Measurements from ENCODE around the gene DGKD. TPM values are rescaled to one million over a fixed set of nuclear protein-coding genes. Genes with fewer than 3 reads are reported as not detected.
A peak's percentile ranks its signal among the peaks of the same experiment; 100 is the strongest.

The DGKD gene
- total RNA-seq, 4 donors from 2014 or later: 7.0 to 55.4 (median 10.9) TPM

DNA sequence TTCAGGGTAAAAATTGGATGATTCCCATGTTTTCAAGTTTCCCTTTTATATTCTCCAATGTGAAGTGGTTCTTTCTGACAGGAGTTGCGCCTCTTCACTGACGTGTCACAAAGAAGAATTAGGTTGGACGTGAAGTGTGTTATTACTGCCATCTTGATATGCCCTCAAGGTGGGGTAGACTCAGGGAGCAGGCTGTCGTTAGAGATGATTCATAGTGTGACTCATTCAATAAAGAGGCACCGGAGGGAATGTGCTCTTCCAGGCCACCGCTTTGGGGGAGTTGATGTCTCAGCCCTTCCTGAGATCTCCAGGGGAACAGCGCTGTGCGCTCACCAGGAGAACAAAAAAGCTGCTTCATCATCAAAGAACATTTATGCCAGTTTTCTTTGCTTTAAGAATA is 3.6 kb upstream of the DGKD start:
- TF ChIP-seq EP300 (IDR thresholded peaks at IDR 0.05) (no peak), POLR2A (IDR thresholded peaks at IDR 0.05) (no peak), CTCF (IDR thresholded peaks at IDR 0.05) (no peak), POLR2AphosphoS5 (IDR thresholded peaks at IDR 0.05) (no peak)
- 15% methylated on average over 8 of the region's 8 CpGs for WGBS
- peaks cover 6% of the 10 kb centered on the region for H3K27me3 ChIP-seq

DNA sequence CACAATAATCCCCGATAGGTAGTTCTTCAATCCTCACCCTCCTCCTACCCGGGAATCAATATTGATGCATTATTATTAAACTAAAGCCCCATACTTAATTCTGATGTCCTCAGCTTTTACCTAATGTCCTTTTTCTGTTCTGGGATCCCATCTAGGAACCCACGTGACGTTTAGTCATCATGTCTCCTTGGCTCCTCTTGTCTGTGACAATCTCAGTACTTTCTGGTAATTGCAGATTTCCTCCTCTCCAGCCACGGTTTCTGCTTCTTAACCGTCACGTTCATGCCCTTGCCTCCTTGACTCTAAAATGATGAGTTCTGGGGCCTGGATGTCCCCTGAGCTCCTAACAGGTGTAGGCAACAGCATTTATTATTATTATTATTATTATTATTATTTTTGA is 2.9 kb upstream of the DGKD start:
- Histone ChIP-seq H3K4me3 (no peak overlapping the region), H3K27ac (no peak overlapping the region), H3K36me3 (no peaks in the 10 kb centered on the region), H3K9me3 (no peaks in the 10 kb centered on the region), H3K27me3 (peaks cover 6% of the 10 kb centered on the region), H3K4me1 (peaks cover 35% of the 10 kb centered on the region)
- TF ChIP-seq POLR2AphosphoS5 (IDR thresholded peaks at IDR 0.05) (no peak), EP300 (IDR thresholded peaks at IDR 0.05) (no peak), CTCF (IDR thresholded peaks at IDR 0.05) (no peak), POLR2A (IDR thresholded peaks at IDR 0.05) (no peak)
- DNase-seq (ENCODE audit: low spot score in 2 of 2): no peak
- 67% methylated on average over 7 of the region's 7 CpGs for WGBS

More for the DNA sequence above, 3.6 kb upstream of the DGKD start:
- DNase-seq (ENCODE audit: low spot score in 2 of 2): no peak
- Histone ChIP-seq H3K4me3 (no peak overlapping the region), H3K27ac (no peak overlapping the region), H3K4me1 (peaks cover 32% of the 10 kb centered on the region), H3K9me3 (no peaks in the 10 kb centered on the region), H3K36me3 (no peaks in the 10 kb centered on the region)

DNA sequence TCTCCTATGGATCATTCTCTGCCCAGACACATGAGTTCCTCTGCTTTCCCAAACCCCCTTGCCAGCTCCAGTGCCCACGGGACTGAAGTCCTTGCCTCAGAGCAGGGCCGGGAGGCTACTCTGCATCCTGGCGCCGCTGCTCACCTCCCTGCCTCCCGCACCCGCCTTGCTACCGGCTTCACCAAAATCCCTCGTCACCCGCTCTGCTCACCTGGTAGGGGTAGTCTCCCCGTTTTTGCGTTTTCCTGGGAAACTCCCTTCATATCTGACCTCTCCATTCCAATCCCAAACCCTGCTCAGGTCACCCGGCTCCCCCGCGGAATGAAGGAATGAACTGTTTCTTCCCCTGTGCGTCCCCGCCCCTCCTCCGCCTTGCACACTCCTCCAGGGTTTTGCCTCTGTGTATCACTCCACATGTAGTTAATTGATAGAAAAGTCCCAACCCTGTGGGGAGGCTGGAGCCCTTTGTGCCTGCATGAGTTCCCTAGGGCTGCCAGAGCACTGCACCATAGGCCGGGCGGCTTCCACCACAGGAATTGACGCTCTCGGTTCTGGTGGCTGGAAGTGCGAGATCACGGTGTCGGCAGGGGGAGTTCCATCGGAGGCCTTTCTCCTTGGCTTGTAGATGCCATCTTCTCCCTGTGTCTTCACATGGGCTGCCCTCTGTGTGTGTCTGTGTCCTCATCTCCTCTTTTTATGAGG is 2.0 kb upstream of the DGKD start:
- Histone ChIP-seq H3K27ac (no peak overlapping the region), H3K4me1 (peaks cover 35% of the 10 kb centered on the region), H3K4me3 (no peak overlapping the region), H3K27me3 (peaks cover 6% of the 10 kb centered on the region), H3K9me3 (no peaks in the 10 kb centered on the region), H3K36me3 (no peaks in the 10 kb centered on the region)
- no peak for TF ChIP-seq CTCF (IDR thresholded peaks at IDR 0.05)
- TF ChIP-seq EP300 (IDR thresholded peaks at IDR 0.05): no peak
- TF ChIP-seq POLR2A (IDR thresholded peaks at IDR 0.05): no peak
- TF ChIP-seq POLR2AphosphoS5 (IDR thresholded peaks at IDR 0.05): no peak
- 96% methylated on average over 25 of the region's 25 CpGs for WGBS
- no peak for DNase-seq (ENCODE audit: low spot score in 2 of 2)

DNA sequence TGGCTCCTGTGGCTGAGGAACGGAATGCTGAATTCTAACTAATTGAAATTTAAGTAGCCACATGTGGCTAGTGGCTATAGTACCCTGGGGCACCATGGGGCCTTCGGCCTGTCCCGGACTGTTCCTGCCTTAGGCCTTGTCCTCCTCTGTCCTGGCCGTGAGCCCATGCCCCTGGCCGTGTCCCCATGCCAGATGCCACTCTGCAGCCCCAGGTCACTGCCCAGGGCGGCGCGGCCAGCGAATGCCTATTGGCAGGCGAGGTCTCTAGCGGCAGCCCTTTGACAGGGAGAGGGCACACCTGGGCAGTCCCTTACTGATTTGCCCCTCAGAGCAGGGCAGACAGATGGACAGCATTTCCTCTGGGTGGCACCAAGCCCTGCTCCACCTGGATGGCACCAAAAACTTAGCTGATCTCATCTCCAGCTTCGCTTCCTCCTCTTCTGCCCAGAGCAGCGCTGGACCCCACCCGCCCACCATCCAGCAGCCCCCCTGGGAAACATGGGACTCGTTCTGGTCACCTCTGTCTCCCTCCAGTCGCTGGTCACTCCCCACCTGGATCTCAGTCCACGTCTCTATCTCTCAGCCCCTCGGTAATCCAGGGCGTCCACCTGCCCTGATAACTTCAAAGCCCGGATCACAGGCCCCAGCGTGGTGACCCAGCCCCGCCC is 1.1 kb upstream of the DGKD start:
- DNase-seq (ENCODE audit: low spot score in 2 of 2): no peak
- TF ChIP-seq POLR2AphosphoS5 (IDR thresholded peaks at IDR 0.05): no peak
- TF ChIP-seq POLR2A (IDR thresholded peaks at IDR 0.05): no peak
- no peak for TF ChIP-seq CTCF (IDR thresholded peaks at IDR 0.05)
- TF ChIP-seq EP300 (IDR thresholded peaks at IDR 0.05): no peak
- Histone ChIP-seq H3K9me3 (no peaks in the 10 kb centered on the region), H3K36me3 (no peaks in the 10 kb centered on the region), H3K4me3 (peak overlapping the region; percentile 50), H3K4me1 (peaks cover 35% of the 10 kb centered on the region), H3K27me3 (peaks cover 4% of the 10 kb centered on the region), H3K27ac (no peak overlapping the region)
- 48% methylated on average over 11 of the region's 22 CpGs for WGBS

DNA sequence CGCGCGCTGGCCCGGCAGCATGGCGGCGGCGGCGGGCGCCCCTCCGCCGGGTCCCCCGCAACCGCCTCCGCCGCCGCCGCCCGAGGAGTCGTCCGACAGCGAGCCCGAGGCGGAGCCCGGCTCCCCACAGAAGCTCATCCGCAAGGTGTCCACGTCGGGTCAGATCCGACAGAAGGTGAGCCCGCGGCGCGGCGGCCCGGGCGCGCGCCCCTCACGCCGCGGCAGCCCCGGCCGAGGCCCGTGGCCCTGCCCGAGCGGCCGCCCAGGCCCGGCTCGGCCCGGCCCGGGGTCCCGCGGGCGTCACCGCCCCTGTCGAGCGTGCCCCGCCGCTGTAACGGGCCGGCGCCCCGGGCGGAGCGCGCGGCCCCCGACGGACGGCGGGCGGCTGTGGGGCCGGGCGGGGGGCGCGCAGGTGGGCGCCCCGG is 218 bp downstream of the DGKD start:
- Histone ChIP-seq H3K4me3 (peak overlapping the region; percentile 50), H3K27ac (no peak overlapping the region), H3K27me3 (no peaks in the 10 kb centered on the region), H3K9me3 (no peaks in the 10 kb centered on the region), H3K36me3 (no peaks in the 10 kb centered on the region), H3K4me1 (peaks cover 35% of the 10 kb centered on the region)
- 0% methylated on average over 10 of the region's 77 CpGs for WGBS
- DNase-seq (ENCODE audit: low spot score in 2 of 2): no peak
- TF ChIP-seq POLR2AphosphoS5 (IDR thresholded peaks at IDR 0.05) (no peak), POLR2A (IDR thresholded peaks at IDR 0.05) (no peak), CTCF (IDR thresholded peaks at IDR 0.05) (no peak), EP300 (IDR thresholded peaks at IDR 0.05) (no peak)

Data from suprapubic skin (tissue), 4 donors.